NCI-H1436 (cell line): Measurements from ENCODE around the gene TMEM129.
A peak's percentile ranks its signal among the peaks of the same experiment; 100 is the strongest.

ENCODE experiments used
- DNase-seq: peaks from one replicate; lab custom pipeline; 2025; lab: John Stamatoyannopoulos, UW

The TMEM129 gene

GRCh38 chr4:1744552-1744951 is 23.4 kb upstream of the TMEM129 start:
- DNase-seq, result no peak

DNA sequence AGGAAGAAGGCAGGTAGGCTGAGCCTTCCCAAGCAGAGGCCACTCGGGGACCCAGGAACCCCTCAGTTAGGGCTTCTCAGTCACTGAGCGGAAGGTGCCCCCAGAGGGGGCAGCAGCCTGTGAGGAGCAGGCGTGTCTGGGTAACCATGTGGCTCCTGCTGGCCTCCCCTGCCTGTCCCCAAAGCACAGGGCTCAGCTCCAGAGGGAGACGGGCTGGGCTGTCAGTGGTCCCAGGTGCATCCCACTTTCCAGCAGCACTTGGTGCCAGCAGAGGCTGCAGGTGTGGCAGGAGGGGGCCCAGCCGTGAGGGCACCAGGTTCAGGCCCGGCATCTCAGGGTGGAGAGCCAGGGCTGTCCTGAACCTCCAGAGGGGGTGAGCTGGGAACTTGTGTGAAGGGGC is 22.9 kb upstream of the TMEM129 start:
- no peak for DNase-seq

GRCh38 chr4:1743551-1743950 is 22.4 kb upstream of the TMEM129 start:
- DNase-seq, result no peak

- DNase-seq, result no peak
Observed at GRCh38 chr4:1741208-1741607, 20.1 kb upstream of the TMEM129 start.

- no peak for DNase-seq
Observed at GRCh38 chr4:1740021-1740545, 19.0 kb upstream of the TMEM129 start.

DNA sequence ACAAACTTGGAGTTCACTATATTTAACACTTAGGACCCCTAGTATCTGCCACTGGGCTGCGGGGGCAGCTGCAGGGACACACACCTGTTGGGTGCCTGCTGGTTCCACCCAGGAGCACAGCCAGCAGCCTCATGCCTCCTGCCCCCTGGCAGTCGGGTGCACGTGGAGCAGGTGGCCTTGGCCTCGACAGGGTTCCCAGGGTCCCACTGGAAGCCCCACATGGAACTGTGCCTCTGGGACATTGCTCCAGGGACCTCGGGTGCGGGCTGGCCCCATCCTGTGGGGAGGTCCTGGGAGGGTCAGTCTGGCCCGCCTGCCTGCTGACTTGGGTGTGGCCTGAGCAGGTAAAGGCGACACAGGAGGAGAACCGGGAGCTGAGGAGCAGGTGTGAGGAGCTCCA is 18.2 kb upstream of the TMEM129 start:
- no peak for DNase-seq

DNA sequence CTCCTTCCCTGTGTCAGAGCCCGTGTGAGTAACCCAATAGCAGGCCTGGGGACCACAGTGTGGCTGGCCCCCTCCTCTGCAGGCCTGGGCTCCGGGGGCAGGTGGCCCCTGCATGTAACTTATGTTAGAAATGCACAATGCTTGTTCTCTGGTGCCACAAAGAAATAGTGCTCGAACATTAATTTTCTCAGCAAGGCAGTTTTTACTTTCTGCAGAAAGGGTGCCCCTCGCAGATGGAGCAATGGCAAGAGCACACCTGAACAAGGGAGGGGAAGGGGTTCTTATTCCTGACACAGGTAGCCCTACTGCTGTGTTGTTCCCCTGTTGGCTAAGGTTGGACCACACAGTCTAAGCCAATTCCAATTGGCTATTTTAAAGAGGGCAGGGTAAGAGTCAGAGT is 17.3 kb upstream of the TMEM129 start:
- no peak for DNase-seq

DNA sequence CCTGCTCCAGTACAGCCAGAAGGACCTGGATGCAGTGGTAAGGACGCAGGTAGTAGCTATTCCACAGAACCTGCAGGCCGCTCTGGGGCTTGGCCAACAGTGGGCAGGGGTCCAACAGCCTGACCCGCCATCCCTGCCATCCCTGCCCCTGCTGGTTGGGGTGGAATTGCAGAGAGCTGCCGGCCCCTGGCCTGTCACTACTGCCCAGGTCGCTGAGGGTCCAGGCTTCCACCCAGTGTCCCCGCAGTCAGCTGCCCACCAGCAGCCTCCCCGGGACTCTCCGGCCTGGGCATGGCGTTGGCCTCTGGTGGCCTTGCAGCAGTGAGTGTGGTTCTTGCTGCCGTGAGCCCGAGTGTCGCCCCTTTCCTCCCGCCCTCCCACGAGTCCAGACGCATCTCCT is 16.5 kb upstream of the TMEM129 start:
- no peak for DNase-seq

GRCh38 chr4:1736812-1737211 is 15.7 kb upstream of the TMEM129 start:
- no peak for DNase-seq

GRCh38 chr4:1735215-1735614 is 14.1 kb upstream of the TMEM129 start:
- DNase-seq, result no peak

GRCh38 chr4:1732911-1733310 is 11.8 kb upstream of the TMEM129 start:
- DNase-seq, result no peak

DNA sequence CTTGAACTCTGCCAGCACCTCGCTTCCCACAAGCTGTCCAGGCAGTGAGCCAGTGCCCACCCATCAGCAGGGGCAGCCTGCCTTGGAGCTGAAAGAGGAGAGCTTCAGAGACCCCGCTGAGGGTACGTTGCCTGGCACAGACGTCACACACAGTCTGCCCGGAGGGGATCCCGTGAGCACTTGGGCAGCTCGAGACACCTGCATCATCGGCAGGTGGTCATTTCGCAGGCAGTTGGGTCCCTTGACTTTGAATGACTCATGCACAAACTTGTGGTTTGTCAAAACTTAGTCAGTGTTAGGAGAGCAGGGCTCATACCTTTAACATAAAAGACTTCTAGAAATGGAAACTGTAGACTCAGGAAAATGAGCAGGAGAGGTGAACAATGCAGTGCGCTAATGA is 10.1 kb upstream of the TMEM129 start:
- DNase-seq, result no peak

DNA sequence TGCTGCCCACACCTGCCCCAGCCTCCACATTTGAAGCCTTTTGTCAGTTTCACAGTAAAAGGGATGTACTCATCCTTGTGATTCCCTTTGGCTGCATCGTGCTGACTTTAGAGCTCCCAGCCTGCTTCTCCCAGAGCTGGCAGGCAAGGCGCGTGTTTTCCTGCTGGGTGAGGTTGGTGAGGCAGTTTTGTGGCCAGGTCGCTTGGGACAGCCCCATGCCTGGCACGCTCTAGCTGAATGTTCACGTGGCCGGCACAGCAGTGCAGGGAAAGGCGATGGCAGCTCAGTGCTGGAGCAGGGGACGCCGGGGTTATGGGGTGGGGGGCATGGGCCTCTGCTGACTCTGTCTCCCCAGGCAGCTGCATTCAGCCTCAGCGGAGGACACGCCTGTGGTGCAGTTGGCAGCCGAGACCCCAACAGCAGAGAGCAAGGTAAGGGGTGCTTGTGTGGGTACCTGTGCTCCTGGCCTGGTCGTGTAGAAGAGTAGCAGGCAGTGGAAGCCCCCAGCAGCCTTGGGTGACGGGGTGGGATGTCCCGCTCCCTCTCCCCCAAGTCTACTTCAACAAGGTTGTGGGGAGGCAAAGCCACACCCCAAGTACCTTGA is 9.5 kb upstream of the TMEM129 start:
- DNase-seq, result no peak

DNA sequence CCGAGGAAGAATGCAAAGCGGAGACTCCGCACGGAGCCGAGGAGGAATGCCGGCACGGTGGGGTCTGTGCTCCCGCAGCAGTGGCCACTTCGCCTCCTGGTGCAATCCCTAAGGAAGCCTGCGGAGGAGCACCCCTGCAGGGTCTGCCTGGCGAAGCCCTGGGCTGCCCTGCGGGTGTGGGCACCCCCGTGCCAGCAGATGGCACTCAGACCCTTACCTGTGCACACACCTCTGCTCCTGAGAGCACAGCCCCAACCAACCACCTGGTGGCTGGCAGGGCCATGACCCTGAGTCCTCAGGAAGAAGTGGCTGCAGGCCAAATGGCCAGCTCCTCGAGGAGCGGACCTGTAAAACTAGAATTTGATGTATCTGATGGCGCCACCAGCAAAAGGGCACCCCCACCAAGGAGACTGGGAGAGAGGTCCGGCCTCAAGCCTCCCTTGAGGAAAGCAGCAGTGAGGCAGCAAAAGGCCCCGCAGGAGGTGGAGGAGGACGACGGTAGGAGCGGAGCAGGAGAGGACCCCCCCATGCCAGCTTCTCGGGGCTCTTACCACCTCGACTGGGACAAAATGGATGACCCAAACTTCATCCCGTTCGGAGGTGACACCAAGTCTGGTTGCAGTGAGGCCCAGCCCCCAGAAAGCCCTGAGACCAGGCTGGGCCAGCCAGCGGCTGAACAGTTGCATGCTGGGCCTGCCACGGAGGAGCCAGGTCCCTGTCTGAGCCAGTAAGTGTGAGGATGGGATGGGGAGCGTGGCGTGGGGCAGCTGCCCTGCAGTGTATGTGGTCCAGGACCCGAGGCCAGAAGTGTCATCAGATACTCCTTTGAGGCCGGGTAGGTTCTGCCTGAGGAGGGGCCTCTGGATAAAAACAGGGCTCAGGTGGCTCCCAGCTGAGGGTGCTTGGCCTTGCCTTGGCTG is 7.2 kb upstream of the TMEM129 start:
- no peak for DNase-seq

GRCh38 chr4:1727117-1728031 is 6.3 kb upstream of the TMEM129 start:
- no peak for DNase-seq

GRCh38 chr4:1726146-1726934 is 5.2 kb upstream of the TMEM129 start:
- DNase-seq, result peak; percentile 72

DNA sequence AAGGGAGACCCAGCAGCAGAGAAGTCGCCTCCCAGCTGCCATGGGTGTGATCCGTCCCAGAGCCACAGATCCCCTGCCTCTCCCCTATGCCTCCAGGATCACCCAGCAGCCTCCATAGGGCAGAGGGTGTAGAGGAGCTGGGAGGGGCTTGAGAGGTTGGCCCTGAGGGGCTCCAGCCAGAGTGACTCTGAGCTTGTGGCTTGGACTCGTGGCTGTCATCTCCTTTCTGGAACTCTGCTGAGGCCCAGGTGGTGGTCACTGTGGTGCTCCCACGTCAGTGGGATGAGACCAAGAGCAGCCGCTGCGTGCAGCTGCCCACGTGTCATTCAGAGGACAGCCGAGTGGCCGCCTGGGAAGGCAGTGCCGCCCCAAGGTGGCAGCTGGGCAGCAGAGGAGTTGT is 4.4 kb upstream of the TMEM129 start:
- DNase-seq, result no peak

GRCh38 chr4:1723131-1723801 is 2.1 kb upstream of the TMEM129 start:
- no peak for DNase-seq

DNA sequence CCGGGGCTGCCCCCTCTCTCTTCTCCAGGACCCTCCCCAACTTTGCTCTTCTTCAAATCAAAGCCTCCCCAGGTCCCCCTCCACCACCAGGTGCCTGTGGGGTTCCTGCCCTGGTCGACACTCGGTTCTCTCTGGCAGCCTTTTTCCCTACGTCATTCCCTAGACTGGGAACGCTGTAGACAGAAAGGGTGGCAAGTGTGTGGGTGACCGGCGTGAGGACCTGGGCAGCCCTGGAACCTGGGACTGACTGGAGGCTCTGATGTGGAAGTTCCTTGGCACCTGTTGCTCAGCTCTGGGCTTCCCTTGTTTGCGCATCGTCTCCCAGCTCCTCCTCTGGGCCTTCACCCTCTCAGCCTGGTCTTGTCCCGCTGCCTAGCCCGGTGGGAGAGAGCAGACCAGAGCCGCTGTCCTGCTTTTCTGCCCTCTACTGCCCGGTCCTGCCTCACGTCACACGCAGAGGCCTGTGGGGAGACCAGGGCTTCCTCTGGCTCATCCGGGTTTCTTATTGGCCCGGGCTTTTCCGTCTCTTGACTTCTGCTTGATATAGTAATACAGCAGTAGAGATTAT is 1.5 kb upstream of the TMEM129 start:
- no peak for DNase-seq
